Caco-2 (cell line): ENCODE measurements around the gene AURKA. TPM values are rescaled to one million over a fixed set of nuclear protein-coding genes. Genes with fewer than 3 reads are reported as not detected.

Experiments
- BruUV-seq: library from RNA; stranded (reverse); fragments of 400-500 nt; replicated peaks from 2 replicates; lab custom pipeline; 2021; lab: Mats Ljungman, UMichigan
- CTCF ChIA-PET: fragments of 300-600 bp; sonication (Branson Sonifier 250); formaldehyde crosslinking; loops from one replicate; lab custom pipeline; 2022; ENCODE audit warnings: antibody characterized with exemption; lab: Charles Lee
- POLR2A ChIA-PET: fragments of 300-600 bp; sonication (Branson Sonifier 250); formaldehyde crosslinking; loops from one replicate; lab custom pipeline; 2022; ENCODE audit warnings: antibody characterized with exemption; lab: Charles Lee
- DNase-seq, 2 experiments: peaks; one replicate each; pipeline versions ENCODE4 v3.0.0 to v3.0.0-alpha.2; 2020 to 2022
- H3K27me3 ChIP-seq: replicated peaks from 2 replicates; pipeline ENCODE4 v1.6.0; 2011; ENCODE audit warnings: low read length; ENCODE audit not compliant: control insufficient read depth, insufficient read depth
- H3K36me3 ChIP-seq: 2 replicates; pipeline ENCODE4 v1.5.1; 2011; ENCODE audit warnings: low read length; ENCODE audit not compliant: control insufficient read depth, insufficient read depth
- H3K4me1 ChIP-seq: fragments of 250-450 bp; sonication (Bioruptor Pico); 2 replicates; pipeline ENCODE4 v1.5.1; 2020; ENCODE audit warnings: mild to moderate bottlenecking
- H3K4me3 ChIP-seq: 2 replicates; pipeline ENCODE4 v1.5.1; 2011; ENCODE audit warnings: low read depth, mild to moderate bottlenecking, control low read depth, low read length
- H3K9me3 ChIP-seq: fragments of 250-450 bp; sonication (Bioruptor Pico); 2 replicates; pipeline ENCODE4 v1.5.1; 2020; ENCODE audit warnings: mild to moderate bottlenecking, moderate library complexity
- H3K27ac Mint-ChIP-seq: one replicate; pipeline ENCODE4 v1.8.0; 2022; ENCODE audit warnings: mixed read lengths; ENCODE audit not compliant: unreplicated experiment
- H3K27me3 Mint-ChIP-seq: one replicate; pipeline ENCODE4 v1.8.0; 2022; ENCODE audit warnings: mixed read lengths; ENCODE audit not compliant: insufficient read depth, unreplicated experiment
- H3K36me3 Mint-ChIP-seq: one replicate; pipeline ENCODE4 v1.8.0; 2022; ENCODE audit warnings: mild to moderate bottlenecking, mixed read lengths; ENCODE audit not compliant: insufficient read depth, unreplicated experiment
- H3K4me1 Mint-ChIP-seq: one replicate; pipeline ENCODE4 v1.8.0; 2022; ENCODE audit warnings: low read depth, mixed read lengths; ENCODE audit not compliant: unreplicated experiment
- H3K4me3 Mint-ChIP-seq: one replicate; pipeline ENCODE4 v1.8.0; 2022; ENCODE audit warnings: mild to moderate bottlenecking, moderate library complexity, mixed read lengths; ENCODE audit not compliant: unreplicated experiment
- H3K9me3 Mint-ChIP-seq: one replicate; pipeline ENCODE4 v1.8.0; 2022; ENCODE audit warnings: mixed read lengths; ENCODE audit not compliant: unreplicated experiment
- CTCF ChIP-seq, 2 experiments: fragments of 200-600 bp in 1 of 2; IDR thresholded peaks; 1 replicate in 1 of 2; 2 replicates in 1 of 2; pipeline versions ENCODE4 v1.5.1 to v1.8.0; 2011 to 2022; ENCODE audit warnings: antibody characterized with exemption in 1 of 2, control low read depth in 1 of 2, inconsistent platforms in 1 of 2, low read depth in 1 of 2, low read length in 1 of 2, mild to moderate bottlenecking in 1 of 2, moderate library complexity in 1 of 2; ENCODE audit not compliant: insufficient read depth in 1 of 2, severe bottlenecking in 1 of 2, unreplicated experiment in 1 of 2
- intact Hi-C: fragments of 100-400 bp; cut with micrococcal nuclease; formaldehyde crosslinking; loops from one replicate; pipeline ENCODE4 v1.10.0; 2022; ENCODE audit not compliant: unreplicated experiment
- total RNA-seq: library from RNA; stranded (reverse); gene quantifications from 2 replicates; pipeline ENCODE4 v1.2.3, GENCODE V29; 2022

The AURKA gene
- total RNA-seq, 1 experiment from 2014 or later, result 233 TPM

- Mint-ChIP-seq H3K27ac (no peak overlapping the region), H3K27me3 (no peaks in the 10 kb centered on the region)
- POLR2A ChIA-PET, result no interaction called here
These were observed 30.8 kb upstream of the AURKA start for GRCh38 chr20:56422824-56423189.

GRCh38 chr20:56422076-56422823 lies 30.2 kb upstream of the AURKA start:
- H3K4me1 ChIP-seq, result peaks cover 20% of the 10 kb centered on the region
- no TSS peak for BruUV-seq
- Mint-ChIP-seq H3K27me3 (no peaks in the 10 kb centered on the region), H3K27ac (no peak overlapping the region), H3K4me3 (no peak overlapping the region), H3K9me3 (no peaks in the 10 kb centered on the region), H3K36me3 (no peaks in the 10 kb centered on the region), H3K4me1 (peaks cover 27% of the 10 kb centered on the region)
- no peaks in the 10 kb centered on the region for H3K36me3 ChIP-seq
- intact Hi-C loops, result loop anchor here (1.0 kb wide), 1 partner anchor 36 kb away; no protein-coding TSS in a partner anchor
- DNase-seq, result no peak
- H3K4me3 ChIP-seq, result no peak overlapping the region
- no peaks in the 10 kb centered on the region for H3K27me3 ChIP-seq
- no peak for TF ChIP-seq CTCF (IDR thresholded peaks at IDR 0.05; ENCODE audit: insufficient read depth in 1 of 2, low read depth in 1 of 2, low read length in 1 of 2, severe bottlenecking in 1 of 2, unreplicated experiment in 1 of 2)
- CTCF ChIA-PET, result interaction anchor here (1.4 kb wide), 1 partner anchor 30 kb away, joined by 4 read pairs; the partner anchor contains the start of genes AURKA and CSTF1
- H3K9me3 ChIP-seq, result no peaks in the 10 kb centered on the region
- POLR2A ChIA-PET, result no interaction called here

More at GRCh38 chr20:56422824-56423189, 30.8 kb upstream of the AURKA start:
- Histone ChIP-seq H3K4me1 (peaks cover 20% of the 10 kb centered on the region), H3K9me3 (no peaks in the 10 kb centered on the region), H3K27me3 (no peaks in the 10 kb centered on the region), H3K36me3 (no peaks in the 10 kb centered on the region), H3K4me3 (no peak overlapping the region)
- no peak for DNase-seq
- H3K4me1 Mint-ChIP-seq, result peaks cover 26% of the 10 kb centered on the region
- no TSS peak for BruUV-seq
- no peaks in the 10 kb centered on the region for H3K36me3 Mint-ChIP-seq
- CTCF ChIA-PET, result interaction anchor here (1.4 kb wide), 1 partner anchor 31 kb away, joined by 4 read pairs; the partner anchor contains the start of genes AURKA and CSTF1
- TF ChIP-seq CTCF (IDR thresholded peaks at IDR 0.05; ENCODE audit: insufficient read depth in 1 of 2, low read depth in 1 of 2, low read length in 1 of 2, severe bottlenecking in 1 of 2, unreplicated experiment in 1 of 2), result no peak
- no peak overlapping the region for H3K4me3 Mint-ChIP-seq
- H3K9me3 Mint-ChIP-seq, result no peaks in the 10 kb centered on the region
- intact Hi-C loops, result loop anchor here (1.0 kb wide), 1 partner anchor 35 kb away; no protein-coding TSS in a partner anchor

- Histone ChIP-seq H3K4me3 (no peak overlapping the region), H3K9me3 (no peaks in the 10 kb centered on the region), H3K36me3 (no peaks in the 10 kb centered on the region), H3K27me3 (no peaks in the 10 kb centered on the region), H3K4me1 (peaks cover 20% of the 10 kb centered on the region)
- DNase-seq, result no peak
- no peak for TF ChIP-seq CTCF (IDR thresholded peaks at IDR 0.05; ENCODE audit: insufficient read depth in 1 of 2, low read depth in 1 of 2, low read length in 1 of 2, severe bottlenecking in 1 of 2, unreplicated experiment in 1 of 2)
- H3K27ac Mint-ChIP-seq, result no peak overlapping the region
- BruUV-seq, result no TSS peak
- H3K4me1 Mint-ChIP-seq, result peaks cover 27% of the 10 kb centered on the region
- no peaks in the 10 kb centered on the region for H3K9me3 Mint-ChIP-seq
- POLR2A ChIA-PET, result no interaction called here
- H3K27me3 Mint-ChIP-seq, result no peaks in the 10 kb centered on the region
- H3K36me3 Mint-ChIP-seq, result no peaks in the 10 kb centered on the region
- H3K4me3 Mint-ChIP-seq, result no peak overlapping the region
- CTCF ChIA-PET, result interaction anchor here (1.0 kb wide), 1 partner anchor 12 kb away, joined by 3 read pairs; no protein-coding TSS in a partner anchor
- intact Hi-C loops, result no loop called here
These were observed 29.1 kb upstream of the AURKA start for GRCh38 chr20:56420940-56421688.
